ENCODE data around the gene ATF7.

ATF7 gene

DNA sequence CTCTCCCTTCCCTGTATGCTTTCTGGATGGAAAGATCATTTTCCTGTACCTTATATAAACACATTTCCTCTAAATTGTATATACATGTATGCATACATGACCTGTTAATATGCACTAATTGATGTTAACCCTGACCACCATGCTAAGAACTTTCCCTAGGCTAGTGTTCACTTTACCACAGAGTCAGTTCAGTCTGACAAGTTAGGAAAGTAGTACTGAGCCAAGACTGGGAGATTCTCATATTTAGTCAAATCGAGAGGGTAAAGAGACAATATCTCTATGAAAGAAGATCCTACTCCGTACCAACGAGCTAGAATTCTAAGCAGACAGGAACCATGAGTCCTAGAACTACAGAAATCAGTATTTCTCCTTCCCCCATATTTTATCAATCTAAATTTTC lies 36.8 kb downstream of the ATF7 start:
- TF ChIP-seq, protein P1, sequence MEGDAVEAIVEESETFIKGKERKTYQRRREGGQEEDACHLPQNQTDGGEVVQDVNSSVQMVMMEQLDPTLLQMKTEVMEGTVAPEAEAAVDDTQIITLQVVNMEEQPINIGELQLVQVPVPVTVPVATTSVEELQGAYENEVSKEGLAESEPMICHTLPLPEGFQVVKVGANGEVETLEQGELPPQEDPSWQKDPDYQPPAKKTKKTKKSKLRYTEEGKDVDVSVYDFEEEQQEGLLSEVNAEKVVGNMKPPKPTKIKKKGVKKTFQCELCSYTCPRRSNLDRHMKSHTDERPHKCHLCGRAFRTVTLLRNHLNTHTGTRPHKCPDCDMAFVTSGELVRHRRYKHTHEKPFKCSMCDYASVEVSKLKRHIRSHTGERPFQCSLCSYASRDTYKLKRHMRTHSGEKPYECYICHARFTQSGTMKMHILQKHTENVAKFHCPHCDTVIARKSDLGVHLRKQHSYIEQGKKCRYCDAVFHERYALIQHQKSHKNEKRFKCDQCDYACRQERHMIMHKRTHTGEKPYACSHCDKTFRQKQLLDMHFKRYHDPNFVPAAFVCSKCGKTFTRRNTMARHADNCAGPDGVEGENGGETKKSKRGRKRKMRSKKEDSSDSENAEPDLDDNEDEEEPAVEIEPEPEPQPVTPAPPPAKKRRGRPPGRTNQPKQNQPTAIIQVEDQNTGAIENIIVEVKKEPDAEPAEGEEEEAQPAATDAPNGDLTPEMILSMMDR (IDR thresholded peaks at IDR 0.05; ENCODE audit: low read depth, low read length): no peak
- H3K4me3 ChIP-seq (ENCODE audit: low read depth, low read length): no peak overlapping the region

- H3K4me3 ChIP-seq (ENCODE audit: low read depth, low read length): no peak overlapping the region
- TF ChIP-seq, protein P1 (IDR thresholded peaks at IDR 0.05; ENCODE audit: low read depth, low read length): no peak
Measured at GRCh38 chr12:53588123-53588522, 38.1 kb downstream of the ATF7 start.

DNA sequence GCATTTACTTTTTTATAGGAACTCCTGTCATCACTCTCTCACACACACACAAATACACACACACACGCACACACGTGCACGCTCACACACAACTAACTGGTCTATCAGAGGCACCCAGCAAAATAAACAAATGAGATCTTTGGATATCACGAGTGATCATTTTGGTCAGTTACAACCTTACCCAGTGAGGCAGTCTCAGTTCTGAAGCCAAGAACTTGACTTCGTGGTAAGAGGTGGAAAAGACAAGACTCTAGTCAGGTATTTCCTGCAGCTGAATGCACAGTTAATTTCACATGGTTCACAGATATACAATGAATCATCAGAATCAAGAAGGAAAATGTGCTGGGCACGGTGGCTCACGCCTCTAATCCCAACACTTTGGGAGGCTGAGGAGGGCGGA lies 39.4 kb downstream of the ATF7 start:
- H3K4me3 ChIP-seq (ENCODE audit: low read depth, low read length): no peak overlapping the region
- TF ChIP-seq, protein P1 (IDR thresholded peaks at IDR 0.05; ENCODE audit: low read depth, low read length): no peak

DNA sequence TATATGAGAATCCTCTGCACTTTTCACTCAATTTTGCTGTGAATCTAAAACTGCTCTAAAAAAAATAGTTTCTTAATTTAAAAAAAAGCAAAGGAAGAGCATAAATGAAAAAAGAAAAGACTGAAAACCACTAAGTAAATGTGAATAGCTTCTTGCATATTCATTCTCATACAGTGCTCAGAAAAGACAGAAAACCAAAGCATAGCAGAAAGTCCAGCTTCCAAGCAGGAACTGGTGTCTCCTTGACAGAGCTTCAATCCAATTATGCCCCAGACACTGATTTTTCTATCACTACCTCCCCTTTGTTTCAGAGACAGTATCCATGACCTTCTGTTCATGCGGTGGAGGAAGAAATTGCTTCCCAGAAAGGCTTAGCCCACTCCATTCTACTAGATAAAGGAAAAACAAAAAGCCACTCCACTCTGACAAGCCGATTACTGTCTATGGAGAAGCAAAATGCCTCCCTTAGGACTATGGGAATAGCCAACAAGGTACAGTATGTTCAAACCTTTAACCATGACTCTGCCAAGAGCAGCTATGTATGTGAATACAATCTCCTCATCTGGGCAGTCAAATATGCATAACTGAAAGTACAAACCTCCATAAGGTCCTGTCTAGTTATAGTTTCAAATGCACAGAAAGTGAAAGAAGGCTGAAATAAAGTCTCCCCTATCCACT lies 40.6 kb downstream of the ATF7 start:
- TF ChIP-seq, protein P1 (IDR thresholded peaks at IDR 0.05; ENCODE audit: low read depth, low read length): no peak

DNA sequence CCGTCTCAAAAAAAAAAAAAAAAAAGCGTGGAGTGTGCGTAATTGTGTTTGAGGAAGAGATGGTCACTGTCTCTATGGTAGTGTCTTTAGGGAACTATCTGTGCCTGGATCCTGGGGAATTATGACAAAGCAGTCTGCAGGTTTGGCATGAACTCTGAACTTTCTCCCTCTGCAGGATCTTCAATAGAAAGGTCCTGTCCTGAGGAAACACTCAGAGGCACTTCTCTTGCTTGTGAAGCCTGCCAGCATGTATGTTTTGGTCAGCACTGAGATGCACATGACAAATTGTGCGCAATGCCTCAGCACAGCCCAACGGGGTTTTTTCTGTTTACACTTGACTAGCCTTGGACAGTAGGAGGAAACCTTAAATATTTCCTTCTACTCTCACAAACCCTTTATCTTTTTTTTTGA lies 46.6 kb downstream of the ATF7 start:
- TF ChIP-seq, protein P1 (IDR thresholded peaks at IDR 0.05; ENCODE audit: low read depth, low read length): no peak
- H3K4me3 ChIP-seq (ENCODE audit: low read depth, low read length): no peak overlapping the region

More for the DNA sequence above, 40.6 kb downstream of the ATF7 start:
- H3K4me3 ChIP-seq (ENCODE audit: low read depth, low read length): no peak overlapping the region

GRCh38 chr12:53578783-53579182 lies 47.4 kb downstream of the ATF7 start:
- H3K4me3 ChIP-seq (ENCODE audit: low read depth, low read length): no peak overlapping the region
- TF ChIP-seq, protein P1 (IDR thresholded peaks at IDR 0.05; ENCODE audit: low read depth, low read length): no peak

GRCh38 chr12:53577941-53578352 lies 48.2 kb downstream of the ATF7 start:
- no peak overlapping the region for H3K4me3 ChIP-seq (ENCODE audit: low read depth, low read length)
- TF ChIP-seq, protein P1 (IDR thresholded peaks at IDR 0.05; ENCODE audit: low read depth, low read length): no peak

Data from WI38 (cell line).